ENCODE measurements around the gene RPS21. TPM values are rescaled to one million over a fixed set of nuclear protein-coding genes. Genes with fewer than 3 reads are reported as not detected.

The RPS21 gene
- total RNA-seq, 4 donors from 2014 or later, result 1,664 to 5,734 (median 2,155) TPM

DNA sequence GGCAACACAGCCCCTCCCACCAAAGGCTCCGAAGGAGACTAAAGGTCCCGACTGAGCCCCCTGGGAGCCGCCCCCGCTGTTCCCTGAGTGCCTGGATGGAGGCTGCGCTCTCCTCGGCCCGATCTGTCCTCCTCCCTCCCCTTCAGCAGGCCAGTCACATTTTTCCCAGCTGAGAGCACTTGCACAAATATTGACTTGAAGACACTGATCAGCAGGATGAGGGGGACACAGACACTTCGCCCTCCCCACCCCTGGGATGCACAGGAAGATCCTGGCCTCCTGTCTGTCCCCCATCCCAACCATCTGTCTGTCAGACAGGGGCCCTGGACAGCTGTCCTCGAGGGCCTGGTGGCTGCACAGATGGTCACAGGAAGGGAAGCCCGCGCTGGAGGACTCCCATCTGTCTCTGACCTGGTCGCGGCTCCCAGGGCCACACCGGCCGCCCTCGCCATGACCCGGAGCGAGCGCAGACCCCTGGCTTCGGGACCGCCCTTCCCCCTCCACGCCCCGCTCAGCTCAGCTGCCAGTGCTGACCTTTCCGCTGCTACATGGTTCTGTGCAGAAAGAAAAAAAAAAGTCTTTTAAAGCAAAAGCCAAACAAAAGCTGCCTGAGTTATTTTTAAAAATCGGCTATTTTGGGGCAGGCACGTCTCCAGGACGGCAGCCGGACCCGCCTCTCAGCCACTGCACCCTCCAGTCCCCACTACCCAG, 30.9 kb upstream of the RPS21 start:
- H3K4me3 ChIP-seq (ENCODE audit: low read depth, poor library complexity, severe bottlenecking), result no peak overlapping the region
- no peak for TF ChIP-seq POLR2A (IDR thresholded peaks at IDR 0.05)
- no peak for TF ChIP-seq CTCF (IDR thresholded peaks at IDR 0.05)
- 27 to 43% methylated on average over 24 to 29 of the region's 29 CpGs for WGBS, 2 donors
- no peak for DNase-seq (ENCODE audit: low spot score in 2 of 2)
- intact Hi-C loops (cut with DNase I; ENCODE audit: low total_unique reads), result no loop called here

- TF ChIP-seq CTCF (IDR thresholded peaks at IDR 0.05), result no peak
- TF ChIP-seq POLR2A (IDR thresholded peaks at IDR 0.05), result no peak
- H3K4me3 ChIP-seq (ENCODE audit: low read depth, poor library complexity, severe bottlenecking), result no peak overlapping the region
- no peak for DNase-seq (ENCODE audit: low spot score in 2 of 2)
Observed at GRCh38 chr20:62356589-62357186, 30.2 kb upstream of the RPS21 start.

DNA sequence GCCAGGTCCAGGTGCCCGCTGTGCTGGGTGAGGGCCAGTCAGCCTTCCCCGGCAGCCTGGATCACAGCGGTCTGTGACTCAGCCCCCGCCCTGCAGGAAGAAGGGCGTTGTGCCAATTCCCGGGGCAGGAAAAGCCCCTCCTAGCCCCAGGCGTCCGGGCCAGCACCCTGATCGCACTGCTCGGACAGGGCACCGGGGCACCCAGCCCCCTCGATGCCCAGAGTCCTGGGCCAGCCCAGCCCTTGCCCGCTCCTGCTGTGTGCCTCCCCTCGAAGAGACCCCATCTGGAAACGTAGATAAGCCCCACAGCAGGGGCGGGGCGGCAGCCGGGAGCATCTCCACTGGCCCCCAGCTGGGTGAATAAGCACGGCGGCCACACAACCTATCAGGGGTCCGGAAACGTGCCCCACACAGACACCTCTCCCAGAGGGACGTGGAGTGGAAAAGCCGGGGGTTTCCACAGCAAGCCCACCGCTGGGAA, 29.7 kb upstream of the RPS21 start:
- 35 to 37% methylated on average over 4 to 10 of the region's 25 CpGs for WGBS, 2 donors
- DNase-seq (ENCODE audit: low spot score in 2 of 2), result no peak
- H3K4me3 ChIP-seq (ENCODE audit: low read depth, poor library complexity, severe bottlenecking), result no peak overlapping the region
- TF ChIP-seq POLR2A (IDR thresholded peaks at IDR 0.05) (no peak), CTCF (IDR thresholded peaks at IDR 0.05) (no peak)
- intact Hi-C loops (cut with DNase I; ENCODE audit: low total_unique reads), result no loop called here

More at GRCh38 chr20:62356589-62357186, 30.2 kb upstream of the RPS21 start:
- intact Hi-C loops (cut with DNase I; ENCODE audit: low total_unique reads), result no loop called here
- 38 to 56% methylated on average over 17 of the region's 17 CpGs for WGBS, 2 donors

DNA sequence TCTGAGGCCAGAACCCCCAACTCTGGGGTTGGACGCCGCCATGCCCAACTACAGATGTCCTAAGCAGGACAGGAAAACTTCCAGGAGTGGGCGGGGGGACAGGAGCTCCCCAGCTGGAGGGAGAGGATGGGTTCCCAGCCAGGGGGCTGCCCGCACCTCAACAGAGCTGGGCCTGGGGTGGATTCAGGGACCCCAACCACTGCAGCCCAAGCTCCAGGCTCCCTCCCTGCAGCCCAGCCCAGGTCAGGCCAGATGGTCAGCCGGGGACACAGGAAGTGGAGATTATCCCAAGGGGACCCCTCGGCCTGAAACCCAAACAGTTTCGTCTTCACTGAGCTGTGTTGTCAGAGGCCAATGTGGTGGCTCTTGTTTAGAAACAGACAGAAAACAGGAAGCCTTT, 29.2 kb upstream of the RPS21 start:
- H3K4me3 ChIP-seq (ENCODE audit: low read depth, poor library complexity, severe bottlenecking), result no peak overlapping the region
- WGBS, 2 donors, result 56 to 59% methylated on average over 7 of the region's 7 CpGs
- no peak for DNase-seq (ENCODE audit: low spot score in 2 of 2)
- intact Hi-C loops (cut with DNase I; ENCODE audit: low total_unique reads), result no loop called here
- TF ChIP-seq POLR2A (IDR thresholded peaks at IDR 0.05) (no peak), CTCF (IDR thresholded peaks at IDR 0.05) (no peak)

- WGBS, 2 donors, result 41 to 53% methylated on average over 14 to 24 of the region's 24 CpGs
- no peak for DNase-seq (ENCODE audit: low spot score in 2 of 2)
- no peak for TF ChIP-seq CTCF (IDR thresholded peaks at IDR 0.05)
- TF ChIP-seq POLR2A (IDR thresholded peaks at IDR 0.05), result no peak
- intact Hi-C loops (cut with DNase I; ENCODE audit: low total_unique reads), result no loop called here
- no peak overlapping the region for H3K4me3 ChIP-seq (ENCODE audit: low read depth, poor library complexity, severe bottlenecking)
Observed at GRCh38 chr20:62358171-62359042, 28.5 kb upstream of the RPS21 start.

All from lower leg skin (tissue), 4 donors.